Measurements from ENCODE around the gene TRIM54.
A peak's percentile ranks its signal among the peaks of the same experiment; 100 is the strongest.

The TRIM54 gene

GRCh38 chr2:27247893-27248292 lies 34.3 kb upstream of the TRIM54 start:
- no peak for TF ChIP-seq CTCF (IDR thresholded peaks at IDR 0.05; ENCODE audit: low read depth, low read length, missing control alignments)
- H3K4me3 ChIP-seq (replicated peaks; ENCODE audit: low read depth, low read length), result no peak overlapping the region

GRCh38 chr2:27249159-27249890 lies 32.9 kb upstream of the TRIM54 start:
- TF ChIP-seq CTCF (IDR thresholded peaks at IDR 0.05; ENCODE audit: low read depth, low read length, missing control alignments), result no peak
- H3K4me3 ChIP-seq (replicated peaks; ENCODE audit: low read depth, low read length), result no peak overlapping the region
- DNase-seq (ENCODE audit: extremely low read depth, low read depth), result no peak

More at GRCh38 chr2:27247893-27248292, 34.3 kb upstream of the TRIM54 start:
- no peak for DNase-seq (ENCODE audit: extremely low read depth, low read depth)

- H3K4me3 ChIP-seq (replicated peaks; ENCODE audit: low read depth, low read length), result no peak overlapping the region
- peak; percentile 81 for TF ChIP-seq CTCF (IDR thresholded peaks at IDR 0.05; ENCODE audit: low read depth, low read length, missing control alignments)
- DNase-seq (ENCODE audit: extremely low read depth, low read depth), result no peak
Measured at GRCh38 chr2:27249891-27250651, 32.2 kb upstream of the TRIM54 start.

- TF ChIP-seq CTCF (IDR thresholded peaks at IDR 0.05; ENCODE audit: low read depth, low read length, missing control alignments), result no peak
- H3K4me3 ChIP-seq (replicated peaks; ENCODE audit: low read depth, low read length), result no peak overlapping the region
- DNase-seq (ENCODE audit: extremely low read depth, low read depth), result no peak
Measured at GRCh38 chr2:27250652-27251379, 31.4 kb upstream of the TRIM54 start.

DNA sequence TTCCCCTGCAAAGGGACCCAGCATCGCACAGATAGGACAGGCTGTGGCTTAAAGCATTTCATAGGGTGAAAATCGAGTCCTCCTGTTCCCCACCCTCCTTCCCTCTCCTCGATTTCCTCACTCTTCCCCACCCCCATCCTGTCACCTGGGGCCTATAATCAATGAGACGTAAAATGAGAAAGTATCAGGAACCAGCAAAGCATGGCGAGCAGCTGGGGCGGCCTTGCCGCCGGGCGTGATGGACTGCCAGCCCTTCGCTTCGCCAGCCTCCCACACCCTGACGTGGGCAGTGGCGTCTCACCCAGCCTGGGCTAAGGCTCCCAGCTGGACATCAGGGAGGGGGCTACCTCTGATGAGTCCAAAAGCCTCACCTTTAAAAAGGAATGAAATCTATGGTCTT lies 30.5 kb upstream of the TRIM54 start:
- H3K4me3 ChIP-seq (replicated peaks; ENCODE audit: low read depth, low read length), result no peak overlapping the region
- no peak for TF ChIP-seq CTCF (IDR thresholded peaks at IDR 0.05; ENCODE audit: low read depth, low read length, missing control alignments)

GRCh38 chr2:27255187-27255586 lies 27.0 kb upstream of the TRIM54 start:
- no peak for TF ChIP-seq CTCF (IDR thresholded peaks at IDR 0.05; ENCODE audit: low read depth, low read length, missing control alignments)
- no peak overlapping the region for H3K4me3 ChIP-seq (replicated peaks; ENCODE audit: low read depth, low read length)
- no peak for DNase-seq (ENCODE audit: extremely low read depth, low read depth)

More for the DNA sequence above, 30.5 kb upstream of the TRIM54 start:
- DNase-seq (ENCODE audit: extremely low read depth, low read depth), result no peak
